ENCODE results near the gene SRRM4.
"Not testable (repeated sequence)": the region's sequence is repeated elsewhere in the genome, so short reads cannot be mapped to it uniquely, and the experiment has no call there.

The SRRM4 gene

GRCh38 chr12:118981285-118982211 is at the start of gene SRRM4:
Gene SRRM4 (plus strand): TSS chr12:118981541. CDS start chr12:118981883, 342 bp downstream.
- DNase-seq, result peak; percentile 98

- DNase-seq, result no peak
These were observed 35.1 kb upstream of the SRRM4 start for GRCh38 chr12:118946256-118946655.

DNA sequence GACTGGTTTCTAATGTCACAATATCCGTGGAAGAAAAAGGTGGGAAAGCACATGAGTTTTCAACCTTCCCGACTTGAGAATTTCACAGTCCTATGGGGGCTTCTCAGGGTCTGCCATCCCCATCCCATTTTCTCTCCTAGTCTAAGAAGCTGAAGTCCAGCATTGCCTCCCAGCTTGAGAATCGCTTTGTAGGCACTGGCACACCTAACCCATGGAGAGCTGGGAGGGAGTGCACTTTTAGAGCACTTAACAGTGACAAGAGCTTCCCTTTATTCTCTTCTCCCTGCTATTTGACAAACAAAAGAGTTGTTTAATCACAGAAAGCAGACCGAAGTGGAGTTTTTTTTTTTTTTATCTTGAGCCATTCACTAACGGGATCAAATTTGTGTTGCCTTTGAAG is 22.8 kb upstream of the SRRM4 start:
- peak; percentile 67 for DNase-seq

DNA sequence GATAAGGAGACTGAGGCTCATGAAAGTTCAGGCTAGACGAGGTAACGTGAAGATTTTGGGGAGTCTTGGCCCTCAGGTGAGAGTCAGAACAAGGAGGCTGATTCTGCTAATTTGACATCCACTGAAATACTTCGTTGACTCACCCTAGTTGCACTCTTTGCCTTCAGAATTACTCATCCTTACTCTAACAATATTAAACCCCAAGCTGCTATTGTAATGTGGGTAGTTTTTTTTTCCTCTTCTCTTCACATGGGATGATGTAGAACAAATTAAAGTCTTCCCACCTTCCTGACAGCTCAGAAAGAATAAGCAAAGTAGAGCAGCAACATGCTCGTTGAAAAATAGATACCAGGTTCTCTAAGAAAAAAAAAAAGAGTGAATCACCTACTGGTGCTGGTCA is 22.0 kb upstream of the SRRM4 start:
- DNase-seq, result no peak

DNA sequence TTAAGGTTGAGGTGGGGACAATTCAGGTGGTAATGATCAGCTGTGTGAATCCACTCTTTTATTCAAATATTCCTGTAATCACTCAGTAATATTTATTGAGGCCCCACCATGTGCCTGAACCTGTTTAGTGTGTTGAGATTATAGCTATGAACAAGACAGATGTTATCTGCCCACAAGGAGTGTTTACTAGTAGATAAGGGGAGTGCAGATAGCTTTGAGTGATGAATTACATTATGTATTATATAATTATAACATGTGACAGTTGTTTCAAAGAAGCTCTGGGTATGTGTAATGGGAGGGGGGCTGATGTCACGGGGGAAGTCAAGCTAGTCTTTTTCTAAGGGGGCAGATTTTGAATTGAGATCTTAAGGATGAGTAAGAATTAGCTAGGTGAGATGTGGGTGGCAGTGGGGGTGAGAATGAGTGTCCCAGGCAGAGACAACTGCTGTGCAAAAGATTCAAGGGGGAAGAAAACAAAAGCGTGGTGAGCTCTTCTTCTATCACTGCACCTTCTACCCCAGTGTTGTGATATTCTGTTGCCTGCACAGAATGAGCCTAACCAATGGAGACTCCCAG is 21.3 kb upstream of the SRRM4 start:
- peak; percentile 55 for DNase-seq

- no peak for DNase-seq
These were observed 20.5 kb upstream of the SRRM4 start for GRCh38 chr12:118960865-118961264.

DNA sequence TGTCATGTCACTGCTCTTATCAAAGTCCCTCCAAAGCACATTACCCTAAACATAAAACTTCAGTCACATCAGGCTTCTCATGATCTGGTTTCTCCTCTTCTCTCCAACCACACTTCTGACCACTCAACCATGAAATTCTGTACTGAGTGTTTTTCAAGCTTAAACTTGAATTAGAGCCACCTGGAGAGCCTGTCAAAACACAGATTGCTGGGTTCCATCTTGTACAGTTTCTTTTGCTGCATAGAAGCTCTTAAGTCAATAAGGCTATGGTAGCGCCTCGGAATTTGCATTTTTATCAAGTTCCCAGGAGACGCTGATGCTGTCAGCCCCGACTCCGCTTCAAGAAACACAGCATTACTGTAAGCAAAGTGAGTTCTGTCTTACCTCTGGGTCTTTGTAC is 16.4 kb upstream of the SRRM4 start:
- no peak for DNase-seq

DNA sequence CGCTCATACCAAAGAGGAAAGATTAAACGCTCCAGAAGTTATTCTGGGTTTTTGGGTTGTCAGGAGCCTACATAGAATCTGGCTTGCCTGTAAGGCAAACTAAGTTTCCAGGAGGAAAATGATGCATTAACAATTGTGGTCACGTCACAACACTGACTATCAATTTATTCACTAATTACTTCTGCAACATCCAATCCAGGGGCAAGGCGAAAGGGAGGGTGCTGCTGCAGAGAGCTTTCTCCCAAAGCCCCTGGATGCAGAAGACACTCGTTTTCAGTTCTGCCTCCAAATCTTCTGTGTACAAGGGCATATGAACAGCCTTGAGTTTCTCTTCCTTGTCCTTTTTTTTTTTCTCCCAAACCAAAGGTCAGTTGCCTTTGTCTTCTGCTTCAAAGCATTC is 10.5 kb upstream of the SRRM4 start:
- no peak for DNase-seq

DNA sequence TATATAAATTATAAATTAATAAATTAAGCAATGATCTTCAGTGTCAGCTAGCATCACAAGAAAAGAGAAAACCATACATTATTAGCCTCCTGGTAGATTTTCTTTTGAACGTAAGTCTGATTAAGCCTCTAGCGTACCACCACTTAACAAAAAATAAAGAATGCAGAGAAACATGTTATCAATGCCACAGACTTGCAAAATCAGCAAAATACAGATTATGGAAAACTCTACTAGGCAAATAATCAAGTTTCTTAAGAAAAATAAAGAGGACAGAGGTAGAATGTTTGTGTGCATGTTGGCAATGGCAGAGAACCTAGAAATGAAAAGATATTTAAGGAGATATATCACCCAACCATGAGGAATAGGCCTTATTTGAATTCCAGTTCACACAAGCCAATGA is 8.4 kb upstream of the SRRM4 start:
- no peak for DNase-seq

GRCh38 chr12:118979763-118980406 is 1.5 kb upstream of the SRRM4 start:
- DNase-seq, result peak; percentile 84

DNA sequence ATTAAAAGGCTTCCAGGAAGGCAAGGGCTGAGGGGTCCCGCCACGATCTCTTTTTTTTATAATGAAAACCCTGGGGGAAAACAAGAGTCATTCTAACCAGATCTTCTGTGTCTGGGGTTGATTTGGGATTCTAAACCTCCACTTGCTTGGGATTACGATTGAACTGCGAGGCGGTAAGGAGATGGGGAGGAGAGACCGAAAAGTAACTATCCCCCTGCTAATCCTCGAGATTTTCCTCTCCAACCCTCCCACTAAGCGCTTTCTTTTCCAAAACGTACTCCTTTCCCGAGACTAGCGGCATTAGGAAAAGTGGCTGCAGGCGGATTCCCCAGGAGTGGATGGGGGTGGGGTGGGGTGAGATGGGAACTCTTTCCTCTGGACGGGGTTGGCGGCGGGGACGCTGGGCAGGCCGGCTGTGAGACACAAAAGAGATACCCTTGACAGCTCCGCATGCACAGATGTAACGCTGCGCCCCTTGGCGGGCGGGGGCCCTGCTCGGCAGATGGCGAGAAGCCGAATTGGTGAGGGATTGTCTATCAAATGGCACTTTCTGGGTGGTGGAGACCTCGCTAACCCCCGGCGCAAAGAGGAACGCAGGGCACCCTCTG is 830 bp upstream of the SRRM4 start:
- DNase-seq, result peak; percentile 77

DNA sequence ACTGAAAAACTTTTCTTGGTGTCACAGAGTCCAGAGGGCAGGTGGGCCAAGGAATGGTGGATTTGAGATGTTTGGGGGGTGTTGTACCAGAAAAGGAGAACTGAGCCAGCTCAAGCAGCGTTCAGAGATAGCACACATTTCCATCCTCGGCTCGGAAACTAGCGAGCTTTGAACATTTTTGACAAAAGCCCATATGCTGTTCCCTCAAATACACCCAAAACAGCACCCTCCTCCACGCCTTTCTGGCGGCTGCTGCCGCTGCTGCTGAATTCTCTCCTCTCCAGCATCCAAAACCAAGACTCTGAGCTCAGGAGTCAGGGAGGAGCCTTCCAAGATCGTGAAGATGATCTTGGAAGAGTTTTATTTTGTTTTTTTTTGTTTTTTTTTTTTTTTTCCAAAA is 961 bp downstream of the SRRM4 start:
- no peak for DNase-seq

GRCh38 chr12:118982984-118983761 is 1.8 kb downstream of the SRRM4 start:
- peak; percentile 41 for DNase-seq

DNA sequence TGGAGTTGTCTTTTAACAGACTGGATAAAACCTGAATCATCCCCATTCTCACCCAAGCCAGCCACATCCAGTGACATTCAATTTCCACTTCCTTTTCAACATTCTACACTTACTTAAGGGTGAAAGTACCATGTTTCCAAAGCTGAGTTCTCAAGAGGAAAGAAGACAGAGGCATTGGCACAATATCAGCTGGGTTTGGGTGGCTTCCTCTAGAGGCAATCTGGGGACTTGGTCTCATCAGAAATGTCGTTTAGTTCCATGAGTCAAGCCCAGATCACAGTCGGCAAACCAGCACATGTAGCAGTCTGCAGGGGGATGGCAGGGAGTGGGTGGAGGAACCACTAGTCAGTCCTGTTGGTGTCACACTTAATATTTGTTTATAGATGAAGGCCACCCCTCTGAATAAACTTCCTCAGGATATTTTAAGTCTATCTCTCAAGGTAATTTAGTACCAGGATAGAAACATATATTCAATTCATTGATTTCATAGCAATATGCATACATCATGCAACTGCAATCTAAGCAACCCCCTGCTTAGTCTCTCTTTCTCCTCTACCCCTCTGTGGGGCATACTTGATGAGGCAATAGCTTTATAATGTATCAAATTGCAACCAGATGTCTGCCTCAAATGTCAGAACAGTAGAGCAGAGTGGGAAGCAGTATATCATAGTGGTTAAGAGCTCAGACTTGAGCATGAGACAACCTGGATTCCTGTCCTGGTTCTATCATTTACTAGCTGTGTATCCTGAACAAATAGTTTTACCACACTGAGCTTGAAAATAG is 3.0 kb downstream of the SRRM4 start:
- peak; percentile 35 for DNase-seq

DNA sequence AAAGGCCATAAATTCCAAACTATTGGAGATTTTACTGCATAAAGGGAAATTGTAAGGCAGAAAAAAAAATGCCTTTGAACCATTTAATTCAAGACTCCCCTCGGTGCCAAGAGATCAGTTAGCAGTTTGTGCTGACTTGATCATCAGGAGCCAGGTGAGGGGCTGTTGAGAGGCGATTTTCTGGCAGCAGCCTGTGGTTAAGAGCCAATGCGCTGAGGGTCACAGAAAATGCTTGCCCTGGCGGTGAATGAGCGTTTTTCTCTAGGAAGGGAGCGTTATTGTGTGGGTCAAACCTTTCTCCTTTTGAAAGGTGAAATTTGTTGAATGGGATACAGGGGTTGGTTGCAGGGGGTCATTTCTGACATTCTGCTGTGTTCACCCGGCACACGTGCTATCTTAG is 4.7 kb downstream of the SRRM4 start:
- DNase-seq, result peak; percentile 11

GRCh38 chr12:118999107-118999506 is 17.8 kb downstream of the SRRM4 start:
- peak; percentile 62 for DNase-seq

GRCh38 chr12:119005085-119005484 is 23.7 kb downstream of the SRRM4 start:
- DNase-seq, result no peak

GRCh38 chr12:119005913-119006312 is 24.6 kb downstream of the SRRM4 start:
- DNase-seq, result no peak

GRCh38 chr12:119006746-119007145 is 25.4 kb downstream of the SRRM4 start:
- peak; percentile 50 for DNase-seq

GRCh38 chr12:119008273-119008672 is 26.9 kb downstream of the SRRM4 start:
- not testable (repeated sequence) for DNase-seq

DNA sequence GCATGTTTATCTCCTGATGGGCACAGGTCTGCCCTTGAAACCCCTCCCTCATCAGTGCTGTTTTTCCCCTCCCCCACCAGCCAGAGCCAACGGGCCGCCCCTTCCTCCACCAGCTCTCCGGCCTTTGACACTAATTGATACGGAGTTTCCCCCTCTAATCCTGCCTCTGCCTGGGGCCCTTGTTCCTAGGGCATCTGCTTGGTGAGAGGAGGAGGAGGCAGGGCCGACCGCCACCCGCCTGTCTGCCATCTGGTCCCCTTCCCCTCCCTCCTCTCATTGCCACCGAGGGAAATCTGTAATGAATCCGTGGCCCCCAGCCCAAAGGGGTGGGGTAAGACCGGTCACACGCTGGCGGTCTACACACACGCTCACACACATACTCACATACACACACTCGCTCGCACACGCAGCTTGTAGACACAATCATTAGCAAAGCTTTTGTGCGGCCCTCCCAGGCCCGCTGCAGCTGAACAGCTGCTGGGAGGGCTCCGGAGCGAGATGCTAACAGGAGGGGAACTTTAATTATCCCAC is 27.4 kb downstream of the SRRM4 start:
- peak; percentile 94 for DNase-seq
